Activated T-helper 1 cell treated with anti-CD3 and anti-CD28 coated beads, Interleukin-12 subunit alpha, Interleukin-12 subunit beta, Interleukin-2, Interleukin-4 antibody, amounts not matched to agents 30 ng/mL and 10 ng/mL and 1 ng/mL, durations not matched to agents 14 hours and 24 hours and 36 hours (primary cell): ENCODE data around the gene SYNE4. TPM values are rescaled to one million over a fixed set of nuclear protein-coding genes. Genes with fewer than 3 reads are reported as not detected.

Experiments used
- DNase-seq: peaks from one replicate; pipeline ENCODE4 v3.0.0; 2021; ENCODE audit warnings: low spot score
- H3K27ac Mint-ChIP-seq: one replicate; pipeline ENCODE4 v1.8.0; 2021; ENCODE audit warnings: mild to moderate bottlenecking, mixed read lengths
- H3K27me3 Mint-ChIP-seq: one replicate; pipeline ENCODE4 v1.8.0; 2022; ENCODE audit warnings: mild to moderate bottlenecking, moderate library complexity, mixed read lengths; ENCODE audit not compliant: insufficient read depth
- H3K36me3 Mint-ChIP-seq: one replicate; pipeline ENCODE4 v1.8.0; 2021; ENCODE audit warnings: low read depth, mixed read lengths
- H3K4me1 Mint-ChIP-seq: one replicate; pipeline ENCODE4 v1.8.0; 2021; ENCODE audit warnings: low read depth, mixed read lengths
- H3K4me3 Mint-ChIP-seq: one replicate; pipeline ENCODE4 v1.8.0; 2021; ENCODE audit warnings: mild to moderate bottlenecking, moderate library complexity, mixed read lengths
- H3K9me3 Mint-ChIP-seq: one replicate; pipeline ENCODE4 v1.8.0; 2021; ENCODE audit warnings: mixed read lengths
- intact Hi-C: fragments of 100-400 bp; cut with micrococcal nuclease; formaldehyde crosslinking; loops from one replicate; pipeline ENCODE4 v1.15.1; 2024
- total RNA-seq: library from RNA; stranded (reverse); gene quantifications from 2 replicates; pipeline ENCODE4 v1.2.3, GENCODE V29; 2022

The SYNE4 gene
- total RNA-seq, 1 donor from 2014 or later = 1.7 TPM

DNA sequence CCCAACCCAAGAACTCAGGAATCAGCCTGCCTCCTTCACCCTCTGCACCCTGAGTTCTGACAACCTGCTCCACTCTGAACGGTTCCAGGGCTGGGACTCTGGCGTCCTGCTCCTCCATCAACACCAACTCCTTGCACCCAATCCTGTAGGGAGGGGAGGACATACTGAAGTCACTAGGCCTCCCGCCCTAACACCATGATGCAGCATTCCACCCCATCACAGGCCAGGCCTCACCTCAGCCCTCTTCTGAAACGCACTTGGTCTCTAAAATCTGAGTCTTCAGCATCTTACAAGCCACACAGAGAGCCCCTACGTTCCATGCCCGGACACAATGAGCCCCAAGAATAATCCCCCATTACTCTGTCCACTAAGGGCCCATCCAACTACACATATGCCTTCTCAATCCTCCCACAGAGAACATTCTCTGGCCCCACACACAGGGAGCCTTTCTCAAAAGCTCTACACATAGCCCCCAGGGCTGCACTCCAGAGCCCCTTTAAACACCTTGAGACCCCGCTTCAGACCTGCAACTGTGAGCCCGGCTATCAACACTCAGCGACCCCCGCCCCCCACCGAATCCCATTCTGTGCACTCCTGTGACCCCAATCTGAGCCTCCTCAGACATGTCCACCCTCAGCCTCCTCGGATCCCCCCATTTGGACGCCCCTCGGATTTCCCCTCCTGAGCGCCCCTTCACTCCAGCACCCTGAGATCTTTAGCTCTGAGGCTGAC is 4.8 kb upstream of the SYNE4 start:
- Mint-ChIP-seq H3K27me3 (no peaks in the 10 kb centered on the region), H3K4me1 (peaks cover 50% of the 10 kb centered on the region), H3K27ac (peak overlapping the region; percentile 96), H3K36me3 (peaks cover 1% of the 10 kb centered on the region), H3K4me3 (peak overlapping the region; percentile 98), H3K9me3 (no peaks in the 10 kb centered on the region)
- no peak for DNase-seq
- intact Hi-C loops = loop anchor here (1.0 to 5.0 kb wide), 9 partner anchors 18 to 296 kb away; partner anchors contain the start of genes CAPNS1, CLIP3, HCST and KMT2B

DNA sequence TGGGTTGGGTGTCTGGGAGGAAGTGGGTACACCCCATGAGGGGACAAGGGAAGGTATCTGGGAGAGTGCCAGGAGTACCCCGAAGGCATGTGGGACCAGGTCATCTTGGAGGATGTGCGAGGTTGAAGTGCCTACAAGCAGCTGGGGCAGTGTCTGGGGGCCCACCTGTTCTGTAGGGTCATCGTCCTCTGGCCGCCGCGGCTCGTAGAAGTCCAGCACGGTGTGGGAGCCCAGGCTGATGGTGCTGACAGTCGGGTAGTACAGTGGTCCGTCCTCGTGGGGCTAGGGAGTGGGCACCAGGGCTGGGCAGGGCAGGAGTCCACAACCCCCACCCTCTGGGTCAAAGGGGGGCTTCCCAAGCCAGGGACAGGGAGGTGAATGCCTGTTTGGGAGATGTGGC is 1.8 kb upstream of the SYNE4 start:
- peak overlapping the region; percentile 21 for H3K4me3 Mint-ChIP-seq
- H3K27me3 Mint-ChIP-seq = no peaks in the 10 kb centered on the region
- peaks cover 2% of the 10 kb centered on the region for H3K36me3 Mint-ChIP-seq
- no peak overlapping the region for H3K27ac Mint-ChIP-seq
- DNase-seq = no peak
- intact Hi-C loops = loop anchor here (5.0 kb wide), 1 partner anchor 293 kb away; the partner anchor contains the start of gene KMT2B
- H3K4me1 Mint-ChIP-seq = peaks cover 42% of the 10 kb centered on the region
- H3K9me3 Mint-ChIP-seq = no peaks in the 10 kb centered on the region

DNA sequence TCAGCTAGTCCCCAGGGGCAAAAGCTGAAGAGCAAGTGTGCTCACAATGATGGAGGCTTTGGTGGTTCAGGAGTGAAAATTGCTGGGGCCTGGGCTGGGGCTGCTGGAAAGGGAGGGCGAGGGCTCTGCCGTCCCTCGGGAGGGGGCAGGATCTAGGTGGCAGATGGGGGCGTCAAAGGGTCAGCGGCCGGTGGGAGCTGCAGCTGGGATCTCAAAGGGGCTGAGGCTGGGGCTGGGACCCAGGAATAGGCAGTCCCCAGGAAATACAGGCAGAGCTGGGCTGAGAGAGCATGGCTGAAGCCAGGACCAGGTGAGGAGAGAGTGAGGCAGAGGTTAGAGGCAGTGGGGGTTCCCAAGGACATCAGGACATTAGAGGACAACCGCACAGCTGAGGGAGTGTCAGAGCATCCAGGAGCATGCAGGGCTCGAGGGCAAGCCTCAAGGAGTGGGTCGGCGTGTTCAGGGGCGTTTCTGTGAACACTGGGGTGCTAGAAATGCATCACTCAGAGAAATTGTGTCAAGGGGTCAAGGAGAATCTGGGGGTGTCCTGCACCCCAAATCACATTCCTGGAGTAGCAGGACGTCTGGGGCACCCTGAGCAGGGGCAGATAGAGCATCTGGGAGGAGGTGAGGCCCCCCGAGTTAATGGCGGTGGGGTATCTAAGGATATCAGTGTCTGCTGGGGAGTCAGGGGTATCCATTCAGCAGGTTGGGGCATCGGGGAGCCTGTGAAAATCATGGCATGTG is 1.2 kb upstream of the SYNE4 start:
- Mint-ChIP-seq H3K4me1 (peaks cover 36% of the 10 kb centered on the region), H3K4me3 (peak overlapping the region; percentile 61), H3K36me3 (peaks cover 6% of the 10 kb centered on the region), H3K27ac (no peak overlapping the region), H3K27me3 (no peaks in the 10 kb centered on the region), H3K9me3 (no peaks in the 10 kb centered on the region)
- no peak for DNase-seq
- intact Hi-C loops = loop anchor here (5.0 kb wide), 1 partner anchor 293 kb away; the partner anchor contains the start of gene KMT2B

DNA sequence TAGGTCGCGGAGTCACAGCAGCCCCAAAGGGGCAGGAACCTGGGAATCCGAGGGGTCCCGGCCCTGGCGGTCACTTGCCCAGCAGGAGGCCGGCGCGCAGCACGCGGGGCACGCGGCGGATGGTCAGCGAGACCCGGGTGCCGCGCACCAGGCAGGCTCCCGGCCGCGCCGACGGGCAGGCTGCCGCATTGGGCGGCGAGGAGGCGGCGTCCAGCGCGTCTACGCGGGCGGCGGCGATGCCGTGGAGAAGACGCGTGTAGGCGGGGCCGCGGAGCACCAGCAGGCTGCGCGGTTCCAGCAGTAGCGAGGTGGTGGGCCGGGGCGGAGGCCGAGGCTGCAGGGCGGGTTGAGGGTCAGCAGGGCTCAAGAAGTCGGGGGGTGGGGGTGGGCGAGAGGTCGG is 607 bp upstream of the SYNE4 start:
- Mint-ChIP-seq H3K4me3 (peak overlapping the region; percentile 61), H3K27ac (no peak overlapping the region)
- intact Hi-C loops = no loop called here

GRCh38 chr19:36006955-36007354 is 1.7 kb downstream of the SYNE4 start:
- no peak for DNase-seq
- H3K9me3 Mint-ChIP-seq = no peaks in the 10 kb centered on the region
- H3K4me3 Mint-ChIP-seq = no peak overlapping the region
- H3K27me3 Mint-ChIP-seq = no peaks in the 10 kb centered on the region
- intact Hi-C loops = no loop called here
- H3K36me3 Mint-ChIP-seq = peaks cover 10% of the 10 kb centered on the region
- H3K4me1 Mint-ChIP-seq = peaks cover 13% of the 10 kb centered on the region
- H3K27ac Mint-ChIP-seq = no peak overlapping the region

More for the DNA sequence above, 607 bp upstream of the SYNE4 start:
- Mint-ChIP-seq H3K36me3 (peaks cover 6% of the 10 kb centered on the region), H3K4me1 (peaks cover 30% of the 10 kb centered on the region), H3K27me3 (no peaks in the 10 kb centered on the region), H3K9me3 (no peaks in the 10 kb centered on the region)
- DNase-seq = peak; percentile 51

GRCh38 chr19:36003284-36003683 is 5.3 kb downstream of the SYNE4 start:
- intact Hi-C loops = no loop called here
- H3K9me3 Mint-ChIP-seq = no peaks in the 10 kb centered on the region
- H3K27me3 Mint-ChIP-seq = no peaks in the 10 kb centered on the region
- peaks cover 6% of the 10 kb centered on the region for H3K4me1 Mint-ChIP-seq
- no peak overlapping the region for H3K27ac Mint-ChIP-seq
- peaks cover 11% of the 10 kb centered on the region for H3K36me3 Mint-ChIP-seq
- DNase-seq = no peak
- no peak overlapping the region for H3K4me3 Mint-ChIP-seq

DNA sequence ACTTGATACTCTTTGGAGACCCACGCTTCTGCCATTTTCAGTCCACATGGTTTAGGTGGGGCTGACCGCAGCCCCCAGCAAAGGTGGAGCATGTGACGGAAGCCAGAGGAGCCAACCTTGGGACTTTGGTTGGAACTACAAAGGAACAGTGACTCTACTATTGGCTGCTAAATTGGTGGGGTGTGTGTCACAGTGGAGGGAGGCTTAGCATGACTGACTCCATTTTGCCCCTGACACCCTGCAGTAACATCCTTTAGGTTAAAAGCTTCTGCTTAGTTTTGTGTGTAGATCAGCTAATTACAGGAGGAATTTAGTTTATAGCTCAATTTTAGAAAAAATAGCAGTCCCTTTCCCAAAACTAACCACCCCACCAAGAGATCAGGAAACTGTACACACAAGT is 7.0 kb downstream of the SYNE4 start:
- Mint-ChIP-seq H3K36me3 (peaks cover 18% of the 10 kb centered on the region), H3K4me3 (no peak overlapping the region), H3K27me3 (no peaks in the 10 kb centered on the region), H3K4me1 (peaks cover 9% of the 10 kb centered on the region), H3K9me3 (no peaks in the 10 kb centered on the region), H3K27ac (no peak overlapping the region)
- intact Hi-C loops = no loop called here
- DNase-seq = no peak

GRCh38 chr19:35996777-35997176 is 11.8 kb downstream of the SYNE4 start:
- Mint-ChIP-seq H3K9me3 (no peaks in the 10 kb centered on the region), H3K27ac (no peak overlapping the region), H3K36me3 (peaks cover 14% of the 10 kb centered on the region), H3K4me1 (peaks cover 24% of the 10 kb centered on the region), H3K27me3 (no peaks in the 10 kb centered on the region), H3K4me3 (peak overlapping the region; percentile 94)
- intact Hi-C loops = loop anchor here (5.0 kb wide), 1 partner anchor 131 kb away; no protein-coding TSS in a partner anchor
- DNase-seq = no peak

- H3K27me3 Mint-ChIP-seq = peaks cover 3% of the 10 kb centered on the region
- peak within 1 kb of the TSS; percentile 94 for H3K4me3 Mint-ChIP-seq
- peaks cover 14% of the 10 kb centered on the region for H3K36me3 Mint-ChIP-seq
- H3K4me1 Mint-ChIP-seq = peaks cover 24% of the 10 kb centered on the region
- no peaks in the 10 kb centered on the region for H3K9me3 Mint-ChIP-seq
- intact Hi-C loops = loop anchor here (1.0 to 5.0 kb wide), 7 partner anchors 8 to 293 kb away; partner anchors contain the start of genes ALKBH6, HCST, THAP8 and WDR62
- H3K27ac Mint-ChIP-seq = peak within 1 kb of the TSS; percentile 92
- peak; percentile 93 for DNase-seq
Observed at GRCh38 chr19:35995048-35995993, 13.3 kb downstream of the SYNE4 start, which contains the start of gene SDHAF1. SDHAF1 (plus strand) TSS chr19:35995188; CDS start chr19:35995275, 87 bp downstream.

GRCh38 chr19:35993923-35994598 is 14.6 kb downstream of the SYNE4 start:
- DNase-seq = no peak
- peak overlapping the region; percentile 75 for H3K4me3 Mint-ChIP-seq
- intact Hi-C loops = loop anchor here (2.0 kb wide), 1 partner anchor 91 kb away; the partner anchor contains the start of gene HCST
- H3K4me1 Mint-ChIP-seq = peaks cover 19% of the 10 kb centered on the region
- H3K9me3 Mint-ChIP-seq = no peaks in the 10 kb centered on the region
- peaks cover 12% of the 10 kb centered on the region for H3K36me3 Mint-ChIP-seq
- H3K27ac Mint-ChIP-seq = no peak overlapping the region
- H3K27me3 Mint-ChIP-seq = peaks cover 3% of the 10 kb centered on the region

- peaks cover 3% of the 10 kb centered on the region for H3K27me3 Mint-ChIP-seq
- H3K36me3 Mint-ChIP-seq = peaks cover 12% of the 10 kb centered on the region
- no peak for DNase-seq
- H3K4me1 Mint-ChIP-seq = peaks cover 19% of the 10 kb centered on the region
- H3K9me3 Mint-ChIP-seq = no peaks in the 10 kb centered on the region
- H3K27ac Mint-ChIP-seq = no peak overlapping the region
- H3K4me3 Mint-ChIP-seq = peak overlapping the region; percentile 75
- intact Hi-C loops = no loop called here
Observed at GRCh38 chr19:35992907-35993765, 15.5 kb downstream of the SYNE4 start.
